IPS DF 6.9 (cell line): ENCODE data around the gene MID2.
"Not testable (repeated sequence)": the region's sequence is repeated elsewhere in the genome, so short reads cannot be mapped to it uniquely, and the experiment has no call there.

ENCODE experiments used
- DNase-seq: peaks from one replicate; pipeline ENCODE4 v3.0.0-alpha.2; 2013; ENCODE audit warnings: low read depth, low spot score
- H3K27ac ChIP-seq: one replicate; pipeline ENCODE4 v1.5.1; 2013; ENCODE audit warnings: low read length, control low read depth
- H3K27me3 ChIP-seq: 2 replicates; pipeline ENCODE4 v1.6.1; 2013; ENCODE audit warnings: mild to moderate bottlenecking, low read length; ENCODE audit not compliant: control insufficient read depth, insufficient read depth
- H3K36me3 ChIP-seq: 2 replicates; pipeline ENCODE4 v1.6.1; 2013; ENCODE audit warnings: low read length; ENCODE audit not compliant: control insufficient read depth, insufficient read depth
- H3K4me1 ChIP-seq: 2 replicates; pipeline ENCODE4 v1.6.1; 2013; ENCODE audit warnings: low read length; ENCODE audit not compliant: control insufficient read depth, insufficient read depth
- H3K4me3 ChIP-seq: 2 replicates; pipeline ENCODE4 v1.5.1; 2013; ENCODE audit warnings: mild to moderate bottlenecking, low read length
- H3K9me3 ChIP-seq: 2 replicates; pipeline ENCODE4 v1.6.1; 2013; ENCODE audit warnings: low read length, inconsistent platforms; ENCODE audit not compliant: control insufficient read depth, insufficient read depth
- WGBS: extraction: QIAGEN DNeasy Blood & Tissue Kit; methylation state at CpG from one replicate; pipeline ENCODE4 v1.1.7; 2013; ENCODE audit warnings: mixed read lengths, missing lambda C conversion rate; ENCODE audit not compliant: insufficient read length, insufficient coverage; 5-methylcytosine and 5-hydroxymethylcytosine counted together

The MID2 gene, protein sequence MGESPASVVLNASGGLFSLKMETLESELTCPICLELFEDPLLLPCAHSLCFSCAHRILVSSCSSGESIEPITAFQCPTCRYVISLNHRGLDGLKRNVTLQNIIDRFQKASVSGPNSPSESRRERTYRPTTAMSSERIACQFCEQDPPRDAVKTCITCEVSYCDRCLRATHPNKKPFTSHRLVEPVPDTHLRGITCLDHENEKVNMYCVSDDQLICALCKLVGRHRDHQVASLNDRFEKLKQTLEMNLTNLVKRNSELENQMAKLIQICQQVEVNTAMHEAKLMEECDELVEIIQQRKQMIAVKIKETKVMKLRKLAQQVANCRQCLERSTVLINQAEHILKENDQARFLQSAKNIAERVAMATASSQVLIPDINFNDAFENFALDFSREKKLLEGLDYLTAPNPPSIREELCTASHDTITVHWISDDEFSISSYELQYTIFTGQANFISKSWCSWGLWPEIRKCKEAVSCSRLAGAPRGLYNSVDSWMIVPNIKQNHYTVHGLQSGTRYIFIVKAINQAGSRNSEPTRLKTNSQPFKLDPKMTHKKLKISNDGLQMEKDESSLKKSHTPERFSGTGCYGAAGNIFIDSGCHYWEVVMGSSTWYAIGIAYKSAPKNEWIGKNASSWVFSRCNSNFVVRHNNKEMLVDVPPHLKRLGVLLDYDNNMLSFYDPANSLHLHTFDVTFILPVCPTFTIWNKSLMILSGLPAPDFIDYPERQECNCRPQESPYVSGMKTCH

DNA sequence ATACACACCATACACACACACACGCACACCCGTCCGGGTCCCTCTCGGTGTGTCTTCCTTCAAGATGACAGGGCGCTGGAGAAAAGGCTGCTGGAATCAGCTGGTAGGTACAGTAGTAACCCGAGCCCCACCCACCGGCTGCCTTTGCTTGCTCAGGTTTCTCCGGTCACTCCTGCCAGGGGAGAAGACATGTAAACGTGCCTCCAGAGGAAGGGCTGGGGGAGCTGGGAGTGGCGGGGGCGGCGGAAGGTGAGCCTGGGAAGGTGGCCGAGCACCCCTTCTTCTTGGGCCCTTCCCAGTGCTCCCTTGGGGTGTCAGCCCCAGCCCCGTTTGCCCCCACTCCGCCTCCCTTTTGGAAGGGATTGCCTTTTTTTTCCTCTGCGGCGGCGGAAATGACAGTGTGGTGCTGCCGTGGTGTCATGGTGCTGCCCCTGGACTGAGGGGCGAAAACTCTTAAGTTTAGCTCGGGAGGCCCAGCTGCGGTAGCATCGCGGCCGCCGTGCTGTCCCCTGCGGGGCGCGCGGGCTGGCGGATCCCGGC, at the start of gene MID2:
Gene MID2 (plus strand): TSS at position 169 of the 540 bp plus-strand sequence. CDS start 561 bp downstream, outside the sequence.
- WGBS = no CpG with 5 or more reads among the region's 32 CpGs
- peaks cover 10% of the 10 kb centered on the region for H3K27me3 ChIP-seq

DNA sequence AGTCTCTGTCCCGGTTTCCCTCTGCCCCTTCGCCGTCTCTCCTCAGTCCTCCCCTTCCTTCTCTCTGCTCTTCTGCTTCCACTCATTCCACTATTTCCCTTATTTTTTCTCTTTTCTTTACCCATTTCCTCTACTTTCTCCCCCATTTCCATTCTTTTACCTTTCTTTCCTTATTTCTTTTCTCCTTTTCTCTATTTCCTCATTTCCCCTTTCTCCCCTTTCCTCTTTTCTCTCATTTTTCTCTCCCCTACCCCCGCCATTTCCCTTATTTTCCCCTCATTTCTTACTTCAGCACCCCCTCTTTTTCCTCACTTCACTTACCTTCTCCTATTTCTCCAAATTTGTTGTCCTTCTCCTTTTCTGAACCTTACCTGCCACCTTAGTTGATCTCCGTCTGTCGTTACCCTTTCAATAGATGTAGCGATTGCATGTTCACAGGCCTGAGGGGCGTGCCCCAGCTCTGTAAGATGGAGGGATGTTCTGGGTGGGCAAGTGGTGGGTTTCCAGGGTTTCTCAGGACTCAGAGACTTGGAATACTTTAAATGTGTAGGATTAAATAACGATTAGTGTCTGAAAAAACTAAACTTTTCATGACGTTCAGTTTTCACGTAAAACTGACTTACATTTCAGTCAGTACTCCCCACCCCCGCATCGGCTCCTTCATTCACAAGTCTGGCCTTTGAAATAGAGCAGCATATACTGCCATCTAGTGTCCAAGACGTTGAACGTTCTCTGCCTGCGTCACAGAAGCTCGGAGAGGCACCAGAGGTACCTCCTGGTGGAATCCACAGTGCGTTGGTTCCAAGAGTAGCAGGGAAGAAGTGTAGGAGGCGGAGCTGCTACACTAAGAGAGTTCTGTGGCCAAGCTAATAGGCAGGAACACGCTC, 48.8 kb upstream of the MID2 start:
- DNase-seq = peak; percentile 57
- Histone ChIP-seq H3K4me3 (no peak overlapping the region; the same call in 1 of the 2 replicates), H3K27me3 (peaks cover 17% of the 10 kb centered on the region), H3K27ac (no peak overlapping the region), H3K4me1 (peaks cover 1% of the 10 kb centered on the region; the same call in 1 of the 2 replicates), H3K36me3 (no peaks in the 10 kb centered on the region), H3K9me3 (no peaks in the 10 kb centered on the region)
- WGBS = 85% methylated on average over 1 of the region's 20 CpGs

More for the DNA sequence above, at the start of gene MID2:
- peak within 1 kb of the TSS; percentile 37; the same call in 1 of the 2 replicates for H3K4me3 ChIP-seq
- H3K4me1 ChIP-seq = peaks cover 1% of the 10 kb centered on the region; the same call in 1 of the 2 replicates
- no peak for DNase-seq
- no peaks in the 10 kb centered on the region for H3K36me3 ChIP-seq
- H3K9me3 ChIP-seq = no peaks in the 10 kb centered on the region
- no peak within 1 kb of the TSS for H3K27ac ChIP-seq

DNA sequence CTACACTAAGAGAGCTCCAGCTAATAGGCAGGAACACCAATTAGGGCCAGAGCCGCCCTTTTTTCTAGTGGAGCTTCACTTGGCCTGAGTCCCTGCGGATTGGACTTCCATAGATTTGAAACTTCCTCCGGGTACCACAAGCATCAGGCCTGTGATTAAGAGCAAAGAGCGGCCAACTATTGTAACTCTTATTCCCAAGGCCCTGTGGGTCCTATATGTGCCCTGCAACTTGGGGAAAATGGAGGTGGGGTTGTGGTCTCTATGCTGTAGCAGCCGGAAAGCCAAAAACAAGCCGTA, 48.2 kb upstream of the MID2 start, which contains the start of gene NCBP2L:
Gene NCBP2L (plus strand): TSS at position 198 of the 297 bp plus-strand sequence. CDS start 16,488 bp downstream, outside the sequence.
- no CpG with 5 or more reads among the region's 6 CpGs for WGBS
- no peaks in the 10 kb centered on the region for H3K36me3 ChIP-seq

DNA sequence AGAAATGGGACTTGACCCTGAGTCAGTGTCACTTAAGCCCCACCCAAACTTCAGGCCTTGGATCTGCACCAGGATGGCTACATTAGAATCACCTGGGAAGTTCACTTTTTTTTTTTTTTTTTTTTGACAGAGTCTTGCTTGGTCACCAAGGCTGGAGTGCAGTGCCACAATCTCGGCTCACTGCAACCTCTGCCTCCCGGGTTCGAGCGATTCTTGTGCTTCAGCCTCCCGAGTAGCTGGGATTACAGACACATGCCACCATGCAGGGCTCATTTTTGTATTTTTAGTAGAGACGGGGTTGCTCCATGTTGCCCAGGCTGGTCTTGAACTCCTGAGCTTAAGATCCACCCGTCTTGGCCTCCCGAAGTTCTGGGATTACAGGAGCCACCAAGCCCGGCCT, 45.1 kb upstream of the MID2 start:
- no CpG with 5 or more reads among the region's 9 CpGs for whole genome bisulfite sequencing
- Histone ChIP-seq H3K9me3 (no peaks in the 10 kb centered on the region), H3K4me3 (no peak overlapping the region), H3K27me3 (peaks cover 2% of the 10 kb centered on the region; the same call in 1 of the 2 replicates), H3K4me1 (no peaks in the 10 kb centered on the region), H3K36me3 (no peaks in the 10 kb centered on the region), H3K27ac (no peak overlapping the region)
- no peak for DNase-seq

More for the DNA sequence above, 48.2 kb upstream of the MID2 start, which contains the start of gene NCBP2L:
- no peak within 1 kb of the TSS; the same call in 1 of the 2 replicates for H3K4me3 ChIP-seq
- no peak within 1 kb of the TSS for H3K27ac ChIP-seq
- H3K4me1 ChIP-seq = peaks cover 1% of the 10 kb centered on the region; the same call in 1 of the 2 replicates
- no peaks in the 10 kb centered on the region for H3K9me3 ChIP-seq
- peaks cover 17% of the 10 kb centered on the region for H3K27me3 ChIP-seq
- no peak for DNase-seq

DNA sequence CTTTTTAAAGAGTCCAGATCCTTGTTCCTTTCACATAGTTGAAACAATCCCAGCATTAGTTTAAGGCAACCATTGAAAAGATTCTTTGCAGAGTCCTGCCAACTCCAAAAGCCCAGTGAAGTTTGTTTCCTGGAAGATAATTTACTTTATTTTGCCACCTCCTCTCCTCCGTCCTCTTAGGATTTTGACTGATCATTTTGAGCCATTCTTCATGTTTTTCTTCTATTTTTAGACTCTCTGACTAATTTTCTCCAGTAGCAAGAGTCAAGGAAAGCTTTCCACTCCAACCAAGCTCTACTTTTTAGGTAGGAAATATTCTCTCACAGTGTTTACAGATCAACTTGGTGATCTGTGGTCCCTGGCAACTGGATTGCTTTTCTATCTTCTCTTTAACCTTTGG, 37.8 kb upstream of the MID2 start:
- no CpG with 5 or more reads among the region's 1 CpG for WGBS
- no peaks in the 10 kb centered on the region for H3K9me3 ChIP-seq
- no peaks in the 10 kb centered on the region for H3K36me3 ChIP-seq
- no peaks in the 10 kb centered on the region for H3K27me3 ChIP-seq
- H3K4me1 ChIP-seq = no peaks in the 10 kb centered on the region
- no peak overlapping the region for H3K4me3 ChIP-seq
- H3K27ac ChIP-seq = no peak overlapping the region
- DNase-seq = no peak

DNA sequence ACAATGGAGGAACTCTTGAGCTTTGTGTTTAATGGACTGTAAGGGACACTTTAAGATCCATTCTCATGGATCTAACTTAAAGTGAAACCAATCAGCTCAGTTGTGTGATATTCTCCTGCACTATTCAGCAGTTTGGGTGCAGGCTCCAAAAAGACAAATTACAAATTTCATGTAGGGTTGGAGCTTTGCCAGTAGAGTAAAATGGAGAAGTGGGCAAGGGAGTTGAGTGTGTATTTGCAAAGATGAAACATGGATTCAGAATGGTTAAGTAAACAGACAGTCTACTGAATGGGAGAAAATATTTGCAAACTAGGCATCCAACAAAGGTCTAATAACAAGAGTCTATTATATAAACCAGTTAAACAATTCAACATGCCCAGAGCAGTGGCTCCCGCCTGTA, 21.2 kb upstream of the MID2 start:
- no CpG with 5 or more reads among the region's 1 CpG for WGBS
- H3K4me3 ChIP-seq = no peak overlapping the region
- no peak for DNase-seq
- H3K4me1 ChIP-seq = no peaks in the 10 kb centered on the region
- no peaks in the 10 kb centered on the region for H3K9me3 ChIP-seq
- H3K36me3 ChIP-seq = no peaks in the 10 kb centered on the region
- no peak overlapping the region for H3K27ac ChIP-seq
- no peaks in the 10 kb centered on the region for H3K27me3 ChIP-seq

DNA sequence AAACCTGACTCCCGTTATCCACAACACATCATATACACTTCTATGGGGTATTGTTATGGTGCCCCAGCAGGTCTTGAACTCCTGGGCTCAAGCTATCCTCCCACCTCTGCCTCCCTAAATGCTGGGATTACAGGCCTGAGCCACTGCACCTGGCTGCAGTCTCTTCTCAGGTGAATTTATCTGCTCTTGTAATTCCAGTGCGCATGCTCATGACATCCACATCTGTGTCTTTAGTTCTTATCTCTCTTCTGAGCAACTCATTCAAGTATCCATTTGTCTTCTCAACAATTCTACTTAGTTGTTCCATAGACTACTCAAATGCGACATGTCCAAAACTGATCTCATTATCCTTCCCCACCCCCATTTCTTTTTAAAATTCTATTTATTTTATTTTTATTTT, 20.5 kb upstream of the MID2 start:
- Histone ChIP-seq H3K27me3 (no peaks in the 10 kb centered on the region), H3K4me1 (no peaks in the 10 kb centered on the region), H3K4me3 (no peak overlapping the region), H3K9me3 (no peaks in the 10 kb centered on the region), H3K27ac (no peak overlapping the region), H3K36me3 (no peaks in the 10 kb centered on the region)
- no peak for DNase-seq
- WGBS = 100% methylated on average over 1 of the region's 3 CpGs

DNA sequence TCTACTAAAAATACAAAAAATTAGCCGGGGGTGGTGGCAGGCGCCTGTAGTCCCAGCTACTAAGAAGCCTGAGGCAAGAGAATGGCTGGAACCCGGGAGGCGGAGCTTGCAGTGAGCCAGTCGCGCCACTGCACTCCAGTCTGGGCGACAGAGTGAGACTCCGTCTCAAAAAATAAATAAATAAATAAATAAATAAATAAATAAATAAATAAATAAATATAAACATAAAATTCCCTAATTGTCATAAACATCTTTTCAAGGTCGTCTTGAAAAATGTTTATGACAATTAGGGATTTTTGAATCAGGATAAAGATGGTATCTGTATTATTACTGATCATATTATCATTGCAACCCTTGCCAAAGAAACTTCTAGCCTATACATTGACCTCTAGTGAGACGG, 15.6 kb upstream of the MID2 start:
- DNase-seq, H3K27ac ChIP-seq, H3K4me1 ChIP-seq, H3K36me3 ChIP-seq, H3K4me3 ChIP-seq, H3K27me3 ChIP-seq, H3K9me3 ChIP-seq: not testable (repeated sequence)
- WGBS = no CpG with 5 or more reads among the region's 10 CpGs

DNA sequence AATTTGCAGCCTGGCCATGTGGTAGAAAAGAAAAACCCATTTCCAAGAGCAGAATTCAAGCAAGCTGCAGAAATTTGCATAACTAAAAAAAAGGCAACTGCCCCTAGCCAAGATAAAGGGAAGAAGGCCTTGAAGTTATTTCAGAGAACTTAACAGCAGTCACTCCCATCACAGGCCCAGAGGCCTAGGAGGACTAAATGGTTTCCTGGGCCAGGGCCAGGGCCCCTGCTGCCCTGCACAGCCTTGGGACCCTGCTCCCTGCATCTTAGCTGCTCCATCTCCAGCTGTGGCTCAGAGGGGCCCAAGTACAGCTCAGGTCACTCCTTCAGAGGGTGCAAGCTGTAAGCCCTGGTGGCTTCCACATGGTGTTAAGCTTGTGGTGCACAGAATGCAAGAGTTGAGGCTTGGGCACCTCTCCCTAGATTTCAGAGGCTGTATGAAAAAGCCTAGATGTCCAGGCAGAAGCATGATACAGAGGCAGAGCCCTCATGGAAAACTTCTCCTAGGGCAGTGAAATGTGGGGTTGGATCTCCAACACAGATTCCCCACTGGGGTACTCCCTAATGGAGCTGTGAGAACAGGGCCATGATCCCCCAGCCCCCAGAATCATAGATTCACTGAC, 6.7 kb upstream of the MID2 start:
- Histone ChIP-seq H3K4me1 (no peaks in the 10 kb centered on the region), H3K9me3 (no peaks in the 10 kb centered on the region; the same call in 1 of the 2 replicates), H3K27me3 (no peaks in the 10 kb centered on the region), H3K36me3 (no peaks in the 10 kb centered on the region), H3K4me3 (no peak overlapping the region), H3K27ac (no peak overlapping the region)
- DNase-seq = no peak
